Measurements from ENCODE around the gene TRIM17.
"Not testable (repeated sequence)": the region's sequence is repeated elsewhere in the genome, so short reads cannot be mapped to it uniquely, and the experiment has no call there.

GRCh38 chr1:228433337-228434053 is 16.8 kb upstream of the TRIM17 start:
- TF ChIP-seq EZH2 (IDR thresholded peaks at IDR 0.05; ENCODE audit: borderline replicate concordance, low read length); CTCF (IDR thresholded peaks at IDR 0.05; ENCODE audit: low read length): not testable (repeated sequence)
